RWPE1 (cell line): ENCODE measurements around the gene FKBP8.
A peak's percentile ranks its signal among the peaks of the same experiment; 100 is the strongest.

Experiments used
- CTCF ChIA-PET: fragments of 350-600 bp; sonication (Branson Sonifier 250); formaldehyde crosslinking; extraction: SDS; loops from one replicate; lab custom pipeline; 2021; lab: Yijun Ruan, JAX
- POLR2A ChIA-PET: fragments of 400-600 bp; formaldehyde crosslinking; extraction: SDS; loops from one replicate; lab custom pipeline; 2020; ENCODE audit warnings: antibody characterized with exemption; ENCODE audit not compliant: low non-redundant PET; lab: Yijun Ruan, JAX
- DNase-seq: peaks from one replicate; pipeline ENCODE4 v3.0.0; 2012; ENCODE audit warnings: low spot score
- H3K27ac ChIP-seq: fragments of 450-650 bp; 2 replicates; pipeline ENCODE4 v1.5.1; 2017
- CTCF ChIP-seq: fragments of 450-650 bp; conservative IDR thresholded peaks from 2 replicates; pipeline ENCODE4 v1.5.1; 2017; ENCODE audit warnings: low read depth, mild to moderate bottlenecking

FKBP8 gene

GRCh38 chr19:18508585-18508984, 34.8 kb downstream of the FKBP8 start:
- ChIA-PET POLR2A (no interaction called here), CTCF (interaction anchor here (0.8 kb wide), 1 partner anchor 12 kb away, joined by 4 read pairs; no protein-coding TSS in a partner anchor)
- peak overlapping the region; percentile 60 for H3K27ac ChIP-seq
- no peak for DNase-seq
- no peak for TF ChIP-seq CTCF

- ChIA-PET CTCF (interaction anchor here (1.3 to 2.0 kb wide), 3 partner anchors 12 to 57 kb away, joined by 7 read pairs; no protein-coding TSS in a partner anchor), POLR2A (no interaction called here)
Observed at GRCh38 chr19:18507727-18508440, 35.5 kb downstream of the FKBP8 start.

GRCh38 chr19:18507021-18507726, 36.2 kb downstream of the FKBP8 start:
- H3K27ac ChIP-seq, result peak overlapping the region; percentile 60
- TF ChIP-seq CTCF, result no peak
- DNase-seq, result no peak
- ChIA-PET CTCF (interaction anchor here (1.3 to 2.0 kb wide), 3 partner anchors 13 to 56 kb away, joined by 7 read pairs; no protein-coding TSS in a partner anchor), POLR2A (interaction anchor here (0.6 kb wide), 1 partner anchor 132 kb away, joined by 4 read pairs; no protein-coding TSS in a partner anchor)

More at GRCh38 chr19:18507727-18508440, 35.5 kb downstream of the FKBP8 start:
- no peak for DNase-seq
- TF ChIP-seq CTCF, result no peak
- H3K27ac ChIP-seq, result peak overlapping the region; percentile 60

- ChIA-PET POLR2A (no interaction called here), CTCF (interaction anchor here (0.6 to 2.0 kb wide), 3 partner anchors 22 to 56 kb away, joined by 5 to 7 read pairs (median 7); no protein-coding TSS in a partner anchor)
- DNase-seq, result no peak
- no peak for TF ChIP-seq CTCF
- H3K27ac ChIP-seq, result peak overlapping the region; percentile 60
Observed at GRCh38 chr19:18506101-18506930, 37.1 kb downstream of the FKBP8 start.

- H3K27ac ChIP-seq, result peak overlapping the region; percentile 60
- ChIA-PET CTCF (interaction anchor here (1.2 kb wide), 1 partner anchor 16 kb away, joined by 4 read pairs; no protein-coding TSS in a partner anchor), POLR2A (no interaction called here)
- no peak for TF ChIP-seq CTCF
- no peak for DNase-seq
Observed at GRCh38 chr19:18504886-18505610, 38.3 kb downstream of the FKBP8 start.
